K562 (cell line): Measurements from ENCODE around the gene BZW1. TPM values are rescaled to one million over a fixed set of nuclear protein-coding genes. Genes with fewer than 3 reads are reported as not detected.
A peak's percentile ranks its signal among the peaks of the same experiment; 100 is the strongest.

ENCODE experiments used
- ATAC-seq: fragments of 200-7000 bp; cut with Tn5 transposase; 3 replicates; pipeline ENCODE4 v1.9.1; 2020; ENCODE audit warnings: moderate library complexity
- BruUV-seq: library from RNA; stranded (reverse); fragments of 400-500 nt; replicated peaks from 2 replicates; lab custom pipeline; 2021; lab: Mats Ljungman, UMichigan
- CTCF ChIA-PET: fragments of 300-600 bp; formaldehyde crosslinking; extraction: SDS; loops from one replicate; lab custom pipeline; 2021; ENCODE audit warnings: low intra/inter-chr PET ratio; lab: Yijun Ruan, JAX
- POLR2A ChIA-PET: fragments of 300-600, 350-650 bp; sonication (Branson Sonifier 250); formaldehyde crosslinking; extraction: SDS; loops from one replicate; lab custom pipeline; 2021; ENCODE audit warnings: antibody characterized with exemption, inconsistent platforms; lab: Yijun Ruan, JAX
- DNase-seq, 4 experiments: peaks; one replicate each; pipeline versions ENCODE4 v3.0.0 to v3.0.0-alpha.2; 2011 to 2018; ENCODE audit warnings: low spot score in 3 of 4, mixed read lengths in 3 of 4; ENCODE audit errors: extremely low read depth in 1 of 4
- FAIRE-seq: peaks from 2 replicates; lab custom pipeline; 2011; peaks lifted over from hg19 to GRCh38; lab: Jason Lieb, UNC
- H2AFZ ChIP-seq: 2 replicates; pipeline ENCODE4 v1.6.0; 2011; ENCODE audit warnings: low read depth, low read length, control low read depth, inconsistent platforms
- H3K27ac ChIP-seq: fragments of 200-600 bp; 3 replicates; pipeline ENCODE4 v1.8.0; 2011; ENCODE audit warnings: low read depth, mild to moderate bottlenecking, control low read depth, inconsistent platforms, low read length, moderate library complexity, mixed read lengths; ENCODE audit errors: extremely low read depth
- H3K27me3 ChIP-seq, 2 experiments: fragments of 300-600 bp in 1 of 2; 2 replicates in 1 of 2; 3 replicates in 1 of 2; pipeline versions ENCODE4 v1.6.0 to v1.8.0; 2011; ENCODE audit warnings: inconsistent platforms in 2 of 2, low read length in 2 of 2, mild to moderate bottlenecking in 1 of 2, mixed read lengths in 1 of 2, moderate library complexity in 1 of 2; ENCODE audit not compliant: control insufficient read depth in 2 of 2, insufficient read depth in 2 of 2
- H3K36me3 ChIP-seq: fragments of 300-600 bp; 3 replicates; pipeline ENCODE4 v1.8.0; 2011; ENCODE audit warnings: mild to moderate bottlenecking, low read length, inconsistent platforms; ENCODE audit not compliant: control insufficient read depth, insufficient read depth
- H3K4me1 ChIP-seq, 2 experiments: fragments of 200-600 bp in 1 of 2; replicated peaks in 1 of 2; 2 replicates in 1 of 2; 3 replicates in 1 of 2; pipeline versions ENCODE4 v1.5.1 to v1.8.0; 2011; ENCODE audit warnings: inconsistent platforms in 2 of 2, low read length in 2 of 2, mild to moderate bottlenecking in 1 of 2, mixed read lengths in 1 of 2, moderate library complexity in 1 of 2; ENCODE audit not compliant: control insufficient read depth in 2 of 2, insufficient read depth in 2 of 2
- H3K4me2 ChIP-seq: 2 replicates; pipeline ENCODE4 v1.6.1; 2011; ENCODE audit warnings: low read length, control low read depth, inconsistent platforms, mixed read lengths; ENCODE audit not compliant: insufficient read depth
- H3K4me3 ChIP-seq: fragments of 200-600 bp; sonication (generic), shearing (Covaris generic); 2 replicates; pipeline ENCODE4 v1.5.1; 2016; ENCODE audit warnings: control low read depth, inconsistent platforms
- H3K79me2 ChIP-seq: fragments of 200-600 bp; 3 replicates; pipeline ENCODE4 v1.8.0; 2011; ENCODE audit warnings: low read length, inconsistent platforms; ENCODE audit not compliant: control insufficient read depth, insufficient read depth
- H3K9ac ChIP-seq, 2 experiments: 2 replicates each; pipeline versions ENCODE4 v1.6.0 to v1.6.1; 2011; ENCODE audit warnings: low read depth in 2 of 2, low read length in 2 of 2, control low read depth in 1 of 2, inconsistent platforms in 1 of 2, mild to moderate bottlenecking in 1 of 2, mixed read lengths in 1 of 2; ENCODE audit not compliant: insufficient read depth in 1 of 2
- H3K9me1 ChIP-seq: one replicate; pipeline ENCODE4 v1.6.0; 2011; ENCODE audit warnings: inconsistent platforms, mild to moderate bottlenecking, low read length, moderate library complexity; ENCODE audit not compliant: control insufficient read depth, insufficient read depth
- H3K9me3 ChIP-seq: replicated peaks from 2 replicates; pipeline ENCODE4 v1.5.1; 2011; ENCODE audit warnings: low read depth, low read length, inconsistent platforms; ENCODE audit not compliant: control insufficient read depth, insufficient read depth
- H4K20me1 ChIP-seq: replicated peaks from 2 replicates; pipeline ENCODE4 v1.6.1; 2011; ENCODE audit warnings: low read length, inconsistent platforms, mixed read lengths; ENCODE audit not compliant: control insufficient read depth, insufficient read depth
- CBX1 ChIP-seq: sonication (generic); IDR thresholded peaks from 2 replicates; pipeline ENCODE4 v1.6.1; 2016; ENCODE audit warnings: antibody characterized with exemption, low read depth, mild to moderate bottlenecking
- ELF4 ChIP-seq: fragments of 450-650 bp; formaldehyde crosslinking; IDR thresholded peaks from 2 replicates; pipeline ENCODE4 v1.4.0; 2022; ENCODE audit warnings: missing genetic modification characterization
- MED1 ChIP-seq: sonication (generic); formaldehyde crosslinking; IDR thresholded peaks from 2 replicates; pipeline ENCODE4 v1.8.1; 2023; ENCODE audit warnings: missing genetic modification reagents, borderline replicate concordance
- RBM14 ChIP-seq: fragments of 200-400 bp; formaldehyde crosslinking; IDR thresholded peaks from 2 replicates; pipeline ENCODE4 v1.6.1; 2018; ENCODE audit warnings: low read depth, mild to moderate bottlenecking, low read length, moderate library complexity, borderline replicate concordance; ENCODE audit not compliant: insufficient read depth
- WGBS: fragments of 100-300 bp; shearing (Covaris generic); methylation state at CpG from one replicate; pipeline ENCODE4 v1.1.6; 2016; ENCODE audit warnings: low coverage, mixed read lengths; ENCODE audit not compliant: insufficient coverage; ENCODE audit errors: missing lambda C conversion rate; 5-methylcytosine and 5-hydroxymethylcytosine counted together
- in situ Hi-C: fragments of 300-500 bp; cut with MboI; formaldehyde crosslinking; loops from 4 replicates; pipeline ENCODE4 v1.15.0; 2018; ENCODE audit warnings: inconsistent platforms, mixed read lengths
- intact Hi-C: fragments of 100-400 bp; cut with micrococcal nuclease; formaldehyde crosslinking; loops from 2 replicates; pipeline ENCODE4 v1.14.2; 2022
- polyA plus RNA-seq, 8 experiments: library from polyadenylated mRNA; depleted of rRNA in 4 of 8; stranded (reverse) in 5 of 8; unstranded in 3 of 8; fragments of >200 nt; fragmentation: Nextera tagmentation in 2 of 8; fragmentation: Illumina TruSeq in 1 of 8; extraction: Ambion mirVana in 2 of 8; extraction: Trizol in 1 of 8; gene quantifications; 2 replicates each; pipeline versions ENCODE4 v1.2.1 to v1.2.3, GENCODE V29; 2011 to 2014; ENCODE audit warnings: inconsistent platforms in 1 of 8, missing spikeins in 1 of 8
- total RNA-seq, 7 experiments: library from RNA; depleted of rRNA in 6 of 7; stranded (reverse); fragments of >200 nt in 6 of 7; fragmentation: Illumina TruSeq in 2 of 7; extraction: Trizol in 2 of 7; gene quantifications; 2 replicates each; pipeline versions ENCODE4 v1.2.1 to v1.2.3, GENCODE V29; 2011 to 2021; ENCODE audit warnings: low replicate concordance in 1 of 7

Gene BZW1
- total and polyA plus RNA-seq, 9 of the 15 experiments (the other 6 are each of a cell fraction or from before 2014, with no cell fraction given) = 110 to 244 (median 198) TPM

GRCh38 chr2:200839513-200839912, 27.8 kb downstream of the BZW1 start (continued):
- TF ChIP-seq MED1 (CRISPR knock-in tag) = no peak
- TF ChIP-seq RBM14 = no peak
- TF ChIP-seq, all 486 proteins: peak for 0

GRCh38 chr2:200843993-200844948, 32.6 kb downstream of the BZW1 start:
- in situ Hi-C loops = no loop called here
- no peaks in the 10 kb centered on the region for H3K27me3 ChIP-seq
- TF ChIP-seq ELF4 (CRISPR knock-in tag) (no peak), CBX1 (no peak)
- no peak overlapping the region for H3K27ac ChIP-seq
- H3K4me2 ChIP-seq = no peak overlapping the region
- peak overlapping the region in 1 of 2 experiments; percentile 52; a peak in 1 of 4 replicates for H3K9ac ChIP-seq
- peak; percentile 19; the same call in 1 of the 3 replicates for ATAC-seq
- POLR2A ChIA-PET = interaction anchor here (1.2 to 1.5 kb wide), 4 partner anchors 9 to 19 kb away, joined by 4 to 12 read pairs (median 5); no protein-coding TSS in a partner anchor
- H3K4me1 ChIP-seq = peaks cover 0 to 10% of the 10 kb centered on the region in 2 experiments; a peak in 2 of 5 replicates
- DNase-seq = no peak
- no peak for FAIRE-seq
- 45% methylated on average over 21 of the region's 24 CpGs for WGBS
- no peaks in the 10 kb centered on the region for H3K79me2 ChIP-seq
- intact Hi-C loops = no loop called here
- H4K20me1 ChIP-seq = no peaks in the 10 kb centered on the region
- no peak overlapping the region for H2AFZ ChIP-seq
- BruUV-seq = no TSS peak
- no peak overlapping the region for H3K4me3 ChIP-seq
- H3K9me3 ChIP-seq = no peaks in the 10 kb centered on the region
- CTCF ChIA-PET = no interaction called here
- H3K36me3 ChIP-seq = no peaks in the 10 kb centered on the region
- no peaks in the 10 kb centered on the region for H3K9me1 ChIP-seq
